Activated CD4-positive, alpha-beta T cell treated with anti-CD3 and anti-CD28 coated beads, Interleukin-10, Interleukin-2, amounts not matched to agents 100 ng/mL and 50 ng/mL, durations not matched to agents 16 hours and 8 hours (primary cell): Measurements from ENCODE around the gene DAB1.

Experiments used
- DNase-seq: peaks from one replicate; pipeline ENCODE4 v3.0.0-alpha.2; 2020

DAB1 gene

DNA sequence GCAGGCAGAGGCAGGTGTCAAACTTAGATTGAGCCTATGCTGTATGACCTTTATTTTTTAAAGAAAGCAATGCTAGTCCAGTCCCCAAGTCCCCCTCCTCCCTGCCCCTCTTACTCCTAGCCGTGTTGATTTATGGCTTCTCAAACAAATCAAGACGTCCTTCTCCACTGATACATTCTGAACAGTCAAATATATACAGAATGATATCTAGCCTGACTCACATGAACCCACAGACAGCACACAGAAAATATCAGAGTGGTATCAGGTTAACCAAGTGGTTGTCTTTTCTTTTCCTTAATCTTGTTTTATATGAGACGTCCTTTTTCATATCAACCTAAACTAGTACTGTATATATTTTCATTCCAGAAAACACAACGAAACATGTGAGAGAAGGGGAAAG lies 13.4 kb downstream of the DAB1 start:
- no peak for DNase-seq

DNA sequence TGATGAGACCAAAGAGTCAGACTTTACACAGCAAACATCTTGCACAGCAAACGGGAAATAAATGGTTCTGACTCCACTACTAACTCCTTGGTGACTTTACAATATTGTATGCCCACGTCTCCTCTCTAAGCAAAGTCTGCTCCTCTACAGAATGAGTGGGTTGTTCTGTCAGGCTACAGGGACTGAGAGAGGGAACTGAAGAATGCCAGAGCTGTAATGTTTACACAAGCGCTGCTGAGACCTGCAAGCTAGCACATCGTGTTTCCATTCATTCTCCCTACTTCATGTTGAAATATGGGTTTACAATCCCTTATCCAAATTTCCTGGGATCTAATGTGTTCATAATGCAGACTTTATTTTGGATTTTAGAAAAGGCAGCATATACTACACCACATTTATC lies 15.9 kb downstream of the DAB1 start:
- no peak for DNase-seq

DNA sequence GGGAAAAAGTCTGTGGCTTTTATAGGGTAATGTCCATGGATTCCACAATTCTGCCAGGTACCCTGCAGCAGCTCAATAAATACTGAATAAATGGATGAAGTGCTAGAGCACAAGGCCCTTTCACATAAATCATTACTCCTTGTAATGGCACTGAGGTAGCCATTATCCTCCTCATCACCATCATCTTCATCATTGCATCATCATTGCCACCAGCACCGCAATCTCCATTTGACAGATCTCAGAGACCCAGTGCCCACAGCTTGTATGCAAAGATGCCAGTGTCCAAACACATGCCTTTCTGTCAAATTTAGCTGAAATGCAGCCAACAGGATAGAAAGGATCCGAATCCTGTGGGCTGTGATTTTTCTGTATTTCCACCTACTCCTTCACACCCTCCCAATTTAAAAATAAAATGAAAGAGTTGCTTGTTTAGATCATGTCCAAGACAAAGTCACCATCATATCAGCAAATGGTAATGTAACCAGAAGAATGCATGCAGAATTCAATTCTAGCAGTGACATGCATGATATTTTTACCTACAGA lies 17.4 kb downstream of the DAB1 start:
- no peak for DNase-seq

- DNase-seq: no peak
Measured at GRCh38 chr1:57404884-57405283, 19.0 kb downstream of the DAB1 start.

- no peak for DNase-seq
Measured at GRCh38 chr1:57403201-57403600, 20.7 kb downstream of the DAB1 start.

GRCh38 chr1:57401671-57402070 lies 22.2 kb downstream of the DAB1 start:
- no peak for DNase-seq

- no peak for DNase-seq
Measured at GRCh38 chr1:57400048-57400447, 23.8 kb downstream of the DAB1 start.

GRCh38 chr1:57393058-57393584 lies 30.7 kb downstream of the DAB1 start:
- DNase-seq: no peak

- no peak for DNase-seq
Measured at GRCh38 chr1:57385336-57385735, 38.5 kb downstream of the DAB1 start.

DNA sequence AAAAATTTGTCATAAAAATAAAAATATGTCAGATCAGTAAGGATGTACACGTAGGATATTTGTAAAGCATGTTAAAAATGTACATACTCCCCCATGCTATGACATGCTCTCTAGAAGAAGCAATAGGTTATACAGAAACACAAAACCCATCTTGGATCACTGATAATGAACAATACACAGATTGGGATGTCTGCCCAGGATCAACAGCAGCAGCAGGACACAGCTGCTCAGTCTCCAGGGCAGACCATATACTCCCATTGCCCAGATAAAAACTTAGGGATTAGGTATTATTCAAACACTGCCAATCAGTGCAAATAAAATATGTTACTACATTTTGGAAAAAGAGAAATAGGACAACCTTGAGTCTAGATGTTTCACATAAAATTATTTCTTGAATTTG lies 39.0 kb downstream of the DAB1 start:
- DNase-seq: no peak

GRCh38 chr1:57384284-57384683 lies 39.6 kb downstream of the DAB1 start:
- DNase-seq: no peak

- DNase-seq: no peak
Measured at GRCh38 chr1:57381871-57382270, 42.0 kb downstream of the DAB1 start.

DNA sequence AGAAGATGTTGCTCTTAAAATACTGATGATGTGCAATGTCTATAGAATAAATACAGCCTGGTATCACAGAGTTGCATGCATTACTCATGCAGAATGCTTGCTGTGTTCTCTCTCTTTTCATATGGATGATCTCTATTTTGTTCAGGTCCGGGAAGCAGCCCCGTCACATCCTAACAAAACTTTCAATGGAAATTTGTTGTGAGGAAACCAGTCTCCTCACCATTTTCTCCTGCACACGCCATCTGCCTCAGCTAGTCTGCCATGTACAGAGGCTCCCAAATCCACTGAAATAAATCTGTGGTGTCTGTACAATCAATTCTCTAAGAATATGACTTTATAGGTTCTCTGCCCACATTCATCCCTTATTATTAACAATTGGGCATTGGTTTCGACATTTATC lies 42.4 kb downstream of the DAB1 start:
- DNase-seq: no peak

DNA sequence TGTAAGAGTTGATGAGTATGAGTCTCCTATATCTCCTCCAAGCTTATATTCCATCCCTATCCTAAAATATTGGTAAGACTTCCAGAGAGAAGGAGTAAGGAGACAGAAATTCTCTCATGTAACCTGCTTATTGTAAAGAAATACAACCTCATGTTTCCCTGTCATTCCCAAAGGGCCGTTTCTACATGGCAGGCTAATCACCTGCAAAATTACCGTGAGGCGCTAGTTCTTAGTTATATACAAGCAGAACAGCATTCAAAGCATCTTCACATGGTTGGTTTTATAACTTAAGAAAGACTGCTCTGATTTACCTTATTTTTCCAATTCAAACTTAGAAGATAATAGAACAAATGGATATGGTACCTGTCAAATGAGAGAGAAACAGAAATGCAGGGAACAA lies 42.9 kb downstream of the DAB1 start:
- no peak for DNase-seq

DNA sequence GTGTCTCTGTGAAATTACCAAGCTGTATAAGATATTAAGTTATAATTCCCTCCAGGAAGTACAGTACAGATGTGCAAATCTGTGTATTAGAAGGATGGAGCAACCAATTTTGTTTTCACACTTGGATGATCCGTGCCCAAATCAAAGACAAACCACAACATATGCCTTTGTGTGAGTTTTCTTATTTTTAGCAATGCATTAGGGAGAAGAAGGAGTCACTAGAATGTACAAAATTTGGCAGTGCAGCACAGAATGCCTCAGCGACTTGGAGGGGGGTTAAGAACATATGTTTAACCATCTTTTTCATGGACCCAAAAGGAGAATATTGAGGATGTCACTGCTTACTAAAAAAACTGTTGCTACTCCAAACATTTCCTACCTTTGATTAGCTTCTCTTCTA lies 45.3 kb downstream of the DAB1 start:
- DNase-seq: no peak

- no peak for DNase-seq
Measured at GRCh38 chr1:57377339-57378139, 46.3 kb downstream of the DAB1 start.

GRCh38 chr1:57376041-57376440 lies 47.8 kb downstream of the DAB1 start:
- no peak for DNase-seq

GRCh38 chr1:57369889-57370288 lies 54.0 kb downstream of the DAB1 start:
- no peak for DNase-seq

GRCh38 chr1:57367945-57368344 lies 55.9 kb downstream of the DAB1 start:
- DNase-seq: no peak

- DNase-seq: no peak
Measured at GRCh38 chr1:57363643-57364042, 60.2 kb downstream of the DAB1 start.

DNA sequence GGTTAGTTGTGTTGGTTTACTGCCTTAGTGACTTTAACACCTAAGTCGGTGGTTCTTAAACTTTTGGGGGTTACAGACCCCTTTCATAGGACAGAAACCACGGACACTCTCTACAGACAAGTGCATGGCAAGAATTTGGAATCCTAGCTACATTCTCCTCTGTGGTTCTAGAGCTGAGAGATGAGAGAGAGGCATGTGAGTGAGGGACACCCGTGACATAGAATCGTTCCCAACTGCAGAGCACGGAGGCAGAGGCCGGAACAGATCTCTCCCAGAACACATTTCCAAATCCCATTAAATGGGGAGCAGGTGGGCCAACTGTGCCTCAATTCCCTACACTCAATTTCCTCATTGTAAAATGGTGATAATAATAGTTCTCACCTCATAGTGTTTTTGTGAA lies 60.7 kb downstream of the DAB1 start:
- no peak for DNase-seq

DNA sequence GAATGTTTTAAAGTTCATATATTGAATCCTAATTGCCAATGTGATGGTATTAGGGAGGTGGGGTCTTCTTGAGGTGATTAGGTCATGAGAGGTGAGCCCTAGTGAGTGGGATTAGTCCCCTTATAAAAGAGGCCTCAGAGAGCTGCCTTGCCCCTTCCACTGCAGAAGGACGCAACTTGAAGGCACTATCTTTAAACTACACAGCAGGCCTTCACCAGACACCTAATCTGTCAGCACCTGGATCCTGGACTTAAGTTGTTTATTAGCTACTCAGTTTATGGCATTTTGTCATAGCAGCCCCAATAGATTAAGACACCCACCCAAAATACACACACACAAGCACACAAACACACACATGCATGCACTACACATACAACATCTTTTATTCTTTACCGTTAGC lies 61.4 kb downstream of the DAB1 start:
- no peak for DNase-seq

DNA sequence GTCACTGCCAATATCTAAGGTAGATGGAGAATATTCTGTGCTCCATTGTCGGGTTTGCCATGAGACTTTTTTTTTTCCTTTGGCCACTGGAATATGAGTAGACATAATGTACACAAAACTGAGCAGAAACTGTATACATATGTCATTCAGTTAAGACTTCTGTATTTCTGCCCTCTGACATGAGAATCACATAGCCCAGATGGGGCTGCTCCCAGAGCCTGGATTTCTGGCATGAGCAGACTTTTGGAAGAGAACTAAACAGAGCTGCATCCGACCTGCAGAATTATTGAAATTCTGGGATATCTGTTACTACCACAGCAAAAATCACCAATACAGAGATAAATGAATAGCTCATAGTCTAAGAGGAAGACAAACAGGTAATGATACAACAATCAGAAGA lies 62.3 kb downstream of the DAB1 start:
- no peak for DNase-seq

DNA sequence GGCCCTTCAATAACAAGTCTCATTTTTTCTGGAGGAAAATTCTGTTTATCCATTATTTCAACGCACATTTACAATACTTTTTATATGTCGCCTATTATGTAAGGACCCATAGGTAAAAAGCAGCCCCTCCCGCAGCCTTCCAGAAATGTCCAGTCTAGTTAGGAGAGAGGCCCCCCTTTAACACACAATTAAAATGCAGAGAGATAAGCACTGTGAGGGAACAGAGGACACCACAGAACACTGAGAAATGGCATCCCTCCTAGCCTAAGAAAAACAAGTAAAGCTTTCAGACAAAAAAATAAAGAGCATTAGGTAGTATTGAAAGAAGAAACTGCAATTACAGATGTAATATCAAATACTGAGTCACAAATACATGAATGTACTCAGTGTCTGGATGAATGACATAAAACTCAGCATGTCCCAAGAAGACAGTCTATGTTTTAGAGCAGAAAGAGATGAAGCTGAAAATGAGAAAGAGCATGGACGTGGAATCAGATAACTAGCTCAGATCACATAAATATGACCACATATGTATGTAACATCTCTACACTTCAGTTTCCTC lies 62.9 kb downstream of the DAB1 start:
- no peak for DNase-seq

GRCh38 chr1:57357462-57357861 lies 66.4 kb downstream of the DAB1 start:
- DNase-seq: no peak
